ENCODE data around the gene EGLN1.

EGLN1 gene

GRCh38 chr1:231317306-231318014, 104.6 kb downstream of the EGLN1 start:
- ChIA-PET CTCF (interaction anchor here (0.7 kb wide), 3 partner anchors 96 to 581 kb away, joined by 3 to 4 read pairs (median 3); no protein-coding TSS in a partner anchor), POLR2A (interaction anchor here (1.6 kb wide), 1 partner anchor 20 kb away, joined by 5 read pairs; the partner anchor contains the start of gene EXOC8)
- TF ChIP-seq ZNF114 (tag by site-specific recombination; IDR thresholded peaks at IDR 0.05) (no peak), ZNF529 (tag by site-specific recombination; IDR thresholded peaks at IDR 0.05; ENCODE audit: insufficient replicate concordance) (no peak), ZNF292 (tag by site-specific recombination; IDR thresholded peaks at IDR 0.05; ENCODE audit: borderline replicate concordance, low read depth) (no peak), ZNF558 (tag by site-specific recombination; IDR thresholded peaks at IDR 0.05) (no peak), ZNF513 (tag by site-specific recombination; IDR thresholded peaks at IDR 0.05) (no peak), ATF2 (tag by site-specific recombination; IDR thresholded peaks at IDR 0.05; ENCODE audit: low read depth) (no peak), ZNF148 (tag by site-specific recombination; IDR thresholded peaks at IDR 0.05; ENCODE audit: borderline replicate concordance) (no peak), ZNF146 (tag by site-specific recombination; IDR thresholded peaks at IDR 0.05) (no peak), ZNF175 (tag by site-specific recombination; IDR thresholded peaks at IDR 0.05) (no peak), BCL6B (tag by site-specific recombination; IDR thresholded peaks at IDR 0.05) (no peak), ZNF37A (tag by site-specific recombination; IDR thresholded peaks at IDR 0.05) (no peak), ZNF280D (tag by site-specific recombination; IDR thresholded peaks at IDR 0.05) (no peak), ZNF660 (tag by site-specific recombination; IDR thresholded peaks at IDR 0.05) (no peak)

GRCh38 chr1:231315887-231316286, 106.2 kb downstream of the EGLN1 start:
- ChIA-PET CTCF (interaction anchor here (0.5 to 2.4 kb wide), 30 partner anchors 9 to 1149 kb away, joined by 3 to 21 read pairs (median 4); partner anchors contain the start of gene EXOC8), POLR2A (no interaction called here)
- Histone ChIP-seq H3K4me1 (ENCODE audit: control insufficient read depth, insufficient read depth, low read length) (no peaks in the 10 kb centered on the region), H3K27ac (ENCODE audit: extremely low read depth, low read depth, low read length) (no peak overlapping the region), H3K4me3 (ENCODE audit: low read depth, low read length) (no peak overlapping the region), H3K9me3 (ENCODE audit: control insufficient read depth, insufficient read depth, low read depth, low read length) (no peaks in the 10 kb centered on the region), H3K36me3 (ENCODE audit: control insufficient read depth in 2 of 2, insufficient read depth in 1 of 2, low read length in 2 of 2) (no peaks in the 10 kb centered on the region)
- TF ChIP-seq PRDM1 (tag by site-specific recombination; IDR thresholded peaks at IDR 0.05) (no peak; the same call in 1 of the 2 replicates), ZNF148 (tag by site-specific recombination; IDR thresholded peaks at IDR 0.05; ENCODE audit: borderline replicate concordance) (no peak), REPIN1 (tag by site-specific recombination; IDR thresholded peaks at IDR 0.05; ENCODE audit: low read depth) (no peak), ZNF701 (tag by site-specific recombination; IDR thresholded peaks at IDR 0.05) (no peak), BCL6B (tag by site-specific recombination; IDR thresholded peaks at IDR 0.05) (no peak), ZNF623 (tag by site-specific recombination; IDR thresholded peaks at IDR 0.05) (no peak), ZNF610 (tag by site-specific recombination; IDR thresholded peaks at IDR 0.05; ENCODE audit: borderline replicate concordance) (peak; percentile 44; the same call in 1 of the 2 replicates), SP3 (tag by site-specific recombination; IDR thresholded peaks at IDR 0.05) (no peak)

More at GRCh38 chr1:231317306-231318014, 104.6 kb downstream of the EGLN1 start:
- Histone ChIP-seq H3K27ac (ENCODE audit: extremely low read depth, low read depth, low read length) (no peak overlapping the region), H3K9me3 (ENCODE audit: control insufficient read depth, insufficient read depth, low read depth, low read length) (no peaks in the 10 kb centered on the region), H3K4me1 (ENCODE audit: control insufficient read depth, insufficient read depth, low read length) (no peaks in the 10 kb centered on the region), H3K4me3 (ENCODE audit: low read depth, low read length) (no peak overlapping the region), H3K36me3 (ENCODE audit: control insufficient read depth in 2 of 2, insufficient read depth in 1 of 2, low read length in 2 of 2) (no peaks in the 10 kb centered on the region)
